ENCODE data around the gene TMEM134.
"Not testable (repeated sequence)": the region's sequence is repeated elsewhere in the genome, so short reads cannot be mapped to it uniquely, and the experiment has no call there.

Gene TMEM134

GRCh38 chr11:67468759-67469507 lies at the start of gene TMEM134:
TMEM134 (minus strand) TSS chr11:67469251; CDS start chr11:67469192, 59 bp downstream.
- H3K4me3 ChIP-seq (ENCODE audit: low read depth, low read length) = peak within 1 kb of the TSS; percentile 73

- no peak overlapping the region for H3K4me3 ChIP-seq (ENCODE audit: low read depth, low read length)
These were observed 48.9 kb upstream of the TMEM134 start for GRCh38 chr11:67517784-67518552.

GRCh38 chr11:67516806-67517205 lies 47.8 kb upstream of the TMEM134 start:
- H3K4me3 ChIP-seq (ENCODE audit: low read depth, low read length) = no peak overlapping the region

- no peak overlapping the region for H3K4me3 ChIP-seq (ENCODE audit: low read depth, low read length)
These were observed 45.1 kb upstream of the TMEM134 start for GRCh38 chr11:67514116-67514515.

- not testable (repeated sequence) for H3K4me3 ChIP-seq (ENCODE audit: low read depth, low read length)
These were observed 42.5 kb upstream of the TMEM134 start for GRCh38 chr11:67511558-67511957.

- no peak overlapping the region for H3K4me3 ChIP-seq (ENCODE audit: low read depth, low read length)
These were observed 40.9 kb upstream of the TMEM134 start for GRCh38 chr11:67510023-67510345.

DNA sequence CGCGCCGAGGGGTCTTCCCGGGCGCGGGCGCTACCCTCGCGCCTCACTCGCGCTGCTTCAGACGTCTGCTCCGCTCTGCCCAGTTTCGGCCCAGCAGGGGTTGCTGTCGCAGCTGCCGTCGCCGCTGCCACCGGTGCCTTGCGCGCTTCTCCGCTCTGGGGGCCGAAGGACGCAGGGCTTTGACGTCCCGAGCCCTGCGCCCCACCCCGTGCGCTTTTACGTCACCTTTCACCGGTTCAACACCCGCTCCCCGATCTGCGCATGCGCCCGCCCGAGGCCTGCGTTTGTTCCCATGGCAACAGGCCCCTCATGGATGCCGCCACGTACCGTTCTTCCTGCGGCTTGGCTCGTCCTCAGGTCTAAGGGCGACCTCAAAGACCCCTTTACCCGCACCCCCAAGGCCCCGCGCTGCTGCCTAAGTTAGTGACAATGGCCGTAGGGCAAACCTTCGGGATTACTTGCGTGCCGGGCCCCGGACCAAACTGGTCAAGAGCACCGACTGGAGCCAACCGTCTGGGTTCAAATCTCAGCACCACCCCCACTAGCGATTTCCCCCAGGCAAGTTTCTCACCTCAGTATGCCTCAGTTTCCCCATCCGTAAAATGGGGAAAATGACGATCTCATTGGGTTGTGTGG lies 39.6 kb upstream of the TMEM134 start:
- peak overlapping the region; percentile 84 for H3K4me3 ChIP-seq (ENCODE audit: low read depth, low read length)

GRCh38 chr11:67507864-67508485 lies 38.9 kb upstream of the TMEM134 start, which contains the start of gene CDK2AP2:
CDK2AP2 (minus strand) TSS chr11:67508162; CDS start chr11:67508082, 80 bp downstream.
- peak within 1 kb of the TSS; percentile 84 for H3K4me3 ChIP-seq (ENCODE audit: low read depth, low read length)

DNA sequence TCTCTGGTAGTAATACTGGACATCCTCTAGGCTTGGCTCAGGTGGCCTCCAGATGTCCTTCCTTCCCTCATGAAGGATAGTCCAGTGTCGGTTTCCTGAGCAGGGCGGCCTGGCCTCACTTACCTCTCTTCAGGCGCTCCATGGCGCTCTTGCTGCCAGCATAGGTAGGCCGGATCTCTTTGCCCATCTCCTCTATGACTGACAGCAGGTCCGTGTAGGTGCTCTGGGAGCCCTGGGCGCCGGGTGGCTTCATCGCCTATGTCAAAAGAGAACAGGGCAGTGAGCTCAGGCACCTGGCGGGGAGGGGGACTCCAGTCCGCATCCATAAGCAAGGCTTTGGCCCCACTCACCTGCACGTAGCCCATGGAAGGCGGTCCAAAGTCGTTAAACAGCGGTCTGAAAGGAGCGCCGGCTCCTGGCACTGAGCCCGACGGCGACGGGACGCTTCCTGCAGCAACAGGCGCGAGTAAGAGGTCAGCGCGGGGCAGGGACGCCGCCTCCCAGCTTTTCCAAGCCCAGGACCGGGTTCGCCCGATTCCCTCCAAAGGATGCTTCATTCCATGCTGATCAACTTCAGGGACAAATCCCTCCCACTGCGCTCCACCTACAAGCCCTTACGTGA lies 38.3 kb upstream of the TMEM134 start:
- H3K4me3 ChIP-seq (ENCODE audit: low read depth, low read length) = peak overlapping the region; percentile 62

GRCh38 chr11:67506426-67507051 lies 37.5 kb upstream of the TMEM134 start:
- no peak overlapping the region for H3K4me3 ChIP-seq (ENCODE audit: low read depth, low read length)

- no peak overlapping the region for H3K4me3 ChIP-seq (ENCODE audit: low read depth, low read length)
These were observed 36.8 kb upstream of the TMEM134 start for GRCh38 chr11:67505605-67506396.

GRCh38 chr11:67504950-67505581 lies 36.0 kb upstream of the TMEM134 start, which contains the start of gene PITPNM1:
PITPNM1 (minus strand) TSS chr11:67505363; CDS start chr11:67504180, 1,183 bp downstream.
- H3K4me3 ChIP-seq (ENCODE audit: low read depth, low read length) = peak within 1 kb of the TSS; percentile 76

DNA sequence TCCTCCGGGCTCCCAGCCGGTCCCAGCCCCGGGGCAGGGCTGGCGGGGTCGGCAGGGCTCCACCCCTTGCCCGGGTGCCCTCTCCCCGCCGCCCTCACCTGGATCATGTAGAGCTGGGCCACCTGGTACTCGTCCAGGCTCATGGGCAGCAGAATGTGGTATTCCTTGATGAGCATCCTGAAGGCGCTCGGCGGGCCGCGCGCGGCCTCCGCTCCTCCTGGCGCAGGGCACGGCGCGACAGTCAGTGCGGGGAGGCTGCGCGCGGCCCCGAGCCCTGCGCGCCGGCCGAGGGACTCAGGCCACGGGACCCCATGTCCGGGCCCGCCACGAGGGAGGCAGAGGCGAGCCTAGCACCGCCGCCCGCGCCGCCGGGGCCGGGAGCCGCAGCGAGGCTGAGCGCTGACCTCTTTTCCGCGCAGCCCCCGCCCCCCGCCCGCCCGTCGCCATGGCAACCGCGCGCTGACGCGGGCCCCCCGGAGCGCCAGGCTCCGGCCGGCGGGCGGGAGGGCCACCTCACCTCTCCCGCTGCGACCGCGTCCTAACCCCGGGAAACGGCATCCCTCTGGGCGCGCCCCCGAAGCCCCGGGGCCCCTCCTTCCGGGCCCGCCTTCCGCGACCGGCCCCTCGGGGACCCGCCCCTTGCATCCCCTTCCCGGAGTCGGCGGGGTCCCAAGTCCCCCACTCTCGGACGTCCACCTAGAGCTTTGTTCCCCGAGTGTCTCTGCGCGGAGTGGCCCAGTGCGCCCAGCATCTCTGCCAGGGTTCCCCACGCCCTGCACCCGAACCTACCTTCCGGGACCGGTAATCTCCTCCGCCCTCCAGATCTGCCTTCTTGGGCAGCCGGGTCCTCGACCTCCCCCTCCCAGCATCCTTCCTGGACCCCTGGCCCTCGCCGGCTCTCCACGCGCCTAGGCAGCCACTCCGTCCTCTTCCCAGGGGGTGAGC lies 35.2 kb upstream of the TMEM134 start:
- H3K4me3 ChIP-seq (ENCODE audit: low read depth, low read length) = peak overlapping the region; percentile 76

DNA sequence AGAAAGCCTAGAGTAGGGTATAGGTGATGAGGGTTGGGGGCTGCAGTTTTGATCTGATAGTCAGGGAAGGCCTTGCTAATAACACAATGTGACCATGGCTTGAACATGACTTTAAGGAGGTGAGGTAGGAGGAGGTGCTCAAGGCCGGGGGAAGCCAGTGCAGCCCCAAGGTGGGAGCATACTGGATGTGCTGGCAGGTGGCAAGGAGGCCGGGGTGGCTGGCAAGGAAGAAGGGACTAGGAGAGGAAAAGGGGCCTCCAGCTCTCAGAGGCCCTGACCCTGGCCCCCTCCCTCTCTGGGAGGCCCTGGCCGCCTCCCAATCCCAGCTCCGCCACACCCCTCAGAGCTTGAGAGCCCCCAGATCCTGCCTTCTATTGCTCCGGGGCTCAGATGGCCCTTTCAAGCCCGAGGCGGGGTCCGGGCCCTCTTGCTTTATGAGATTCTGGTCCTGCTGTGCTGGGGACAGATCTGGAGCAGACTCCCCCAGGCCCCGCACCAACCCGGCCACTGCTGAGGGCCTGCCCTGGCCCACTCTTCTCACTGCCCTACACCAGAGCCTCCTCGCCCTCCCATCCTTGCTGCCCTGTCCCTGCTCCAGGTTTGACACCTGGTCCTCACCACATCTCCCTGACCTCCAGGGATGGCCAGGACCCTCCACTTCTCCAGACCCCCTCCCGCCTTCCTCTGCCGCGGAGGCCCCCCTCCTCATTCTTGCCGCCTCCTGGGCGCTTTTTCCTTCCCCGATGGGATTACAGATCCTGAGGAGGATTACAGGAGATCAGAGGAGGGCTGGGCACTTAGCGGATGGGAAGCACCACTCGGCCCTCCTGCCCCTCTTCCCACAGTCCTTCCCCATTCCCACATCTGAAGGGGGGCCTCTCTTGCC lies 34.3 kb upstream of the TMEM134 start:
- peak overlapping the region; percentile 76 for H3K4me3 ChIP-seq (ENCODE audit: low read depth, low read length)

GRCh38 chr11:67502328-67502979 lies 33.4 kb upstream of the TMEM134 start:
- H3K4me3 ChIP-seq (ENCODE audit: low read depth, low read length) = no peak overlapping the region

GRCh38 chr11:67501854-67502253 lies 32.8 kb upstream of the TMEM134 start:
- H3K4me3 ChIP-seq (ENCODE audit: low read depth, low read length) = no peak overlapping the region
